DND-41 (cell line): ENCODE data around the gene HSDL2.

Source experiments
- ATAC-seq: fragments of 200-7000 bp; cut with Tn5 transposase; 3 replicates; pipeline ENCODE4 v1.9.1; 2021; ENCODE audit warnings: low read depth; ENCODE audit not compliant: insufficient read depth
- DNase-seq: peaks from one replicate; pipeline ENCODE4 v3.0.0-alpha.2; 2020
- H2AFZ ChIP-seq: 2 replicates; pipeline ENCODE4 v1.6.0; 2012; ENCODE audit warnings: low read depth, low read length
- H3K27ac ChIP-seq: 2 replicates; pipeline ENCODE4 v1.5.1; 2012; ENCODE audit warnings: low read length, inconsistent platforms
- H3K27me3 ChIP-seq: fragments of 200-600 bp; sonication (generic); 2 replicates; pipeline ENCODE4 v1.6.0; 2012; ENCODE audit warnings: low read length, mild to moderate bottlenecking, inconsistent platforms; ENCODE audit not compliant: insufficient read depth, poor library complexity
- H3K36me3 ChIP-seq: 2 replicates; pipeline ENCODE4 v1.5.1; 2012; ENCODE audit warnings: low read length, inconsistent platforms; ENCODE audit not compliant: insufficient read depth
- H3K4me1 ChIP-seq: 2 replicates; pipeline ENCODE4 v1.5.1; 2012; ENCODE audit warnings: mild to moderate bottlenecking, low read length; ENCODE audit not compliant: insufficient read depth
- H3K4me2 ChIP-seq: 2 replicates; pipeline ENCODE4 v1.6.0; 2012; ENCODE audit warnings: mild to moderate bottlenecking, moderate library complexity, low read length, inconsistent platforms; ENCODE audit not compliant: insufficient read depth
- H3K4me3 ChIP-seq, 2 experiments: fragments of 200-600 bp in 1 of 2; shearing (Covaris generic) in 1 of 2; 2 replicates each; pipeline ENCODE4 v1.5.1; 2012 to 2016; ENCODE audit warnings: inconsistent platforms in 2 of 2, low read length in 2 of 2, mild to moderate bottlenecking in 2 of 2, low read depth in 1 of 2, moderate library complexity in 1 of 2
- H3K79me2 ChIP-seq: 2 replicates; pipeline ENCODE4 v1.6.0; 2012; ENCODE audit warnings: low read length, inconsistent platforms; ENCODE audit not compliant: insufficient read depth
- H3K9ac ChIP-seq: 2 replicates; pipeline ENCODE4 v1.6.0; 2012; ENCODE audit warnings: low read depth, mild to moderate bottlenecking, inconsistent platforms, low read length, moderate library complexity
- H3K9me3 ChIP-seq: 2 replicates; pipeline ENCODE4 v1.5.1; 2012; ENCODE audit warnings: low read length, moderate library complexity, mild to moderate bottlenecking, inconsistent platforms; ENCODE audit not compliant: insufficient read depth, severe bottlenecking
- H4K20me1 ChIP-seq: 2 replicates; pipeline ENCODE4 v1.6.0; 2012; ENCODE audit warnings: low read length; ENCODE audit not compliant: insufficient read depth
- EZH2 ChIP-seq: IDR thresholded peaks from 3 replicates; pipeline ENCODE4 v1.6.1; 2012; ENCODE audit warnings: borderline replicate concordance, low read depth, mild to moderate bottlenecking, moderate library complexity, low read length, inconsistent platforms; ENCODE audit not compliant: severe bottlenecking
- TF ChIP-seq, protein P1 (sequence below): IDR thresholded peaks from 2 replicates; pipeline ENCODE4 v1.5.1; 2012; ENCODE audit warnings: borderline replicate concordance, low read length, moderate library complexity, mild to moderate bottlenecking; ENCODE audit not compliant: poor library complexity, severe bottlenecking; ENCODE audit errors: extremely low read depth

The HSDL2 gene

DNA sequence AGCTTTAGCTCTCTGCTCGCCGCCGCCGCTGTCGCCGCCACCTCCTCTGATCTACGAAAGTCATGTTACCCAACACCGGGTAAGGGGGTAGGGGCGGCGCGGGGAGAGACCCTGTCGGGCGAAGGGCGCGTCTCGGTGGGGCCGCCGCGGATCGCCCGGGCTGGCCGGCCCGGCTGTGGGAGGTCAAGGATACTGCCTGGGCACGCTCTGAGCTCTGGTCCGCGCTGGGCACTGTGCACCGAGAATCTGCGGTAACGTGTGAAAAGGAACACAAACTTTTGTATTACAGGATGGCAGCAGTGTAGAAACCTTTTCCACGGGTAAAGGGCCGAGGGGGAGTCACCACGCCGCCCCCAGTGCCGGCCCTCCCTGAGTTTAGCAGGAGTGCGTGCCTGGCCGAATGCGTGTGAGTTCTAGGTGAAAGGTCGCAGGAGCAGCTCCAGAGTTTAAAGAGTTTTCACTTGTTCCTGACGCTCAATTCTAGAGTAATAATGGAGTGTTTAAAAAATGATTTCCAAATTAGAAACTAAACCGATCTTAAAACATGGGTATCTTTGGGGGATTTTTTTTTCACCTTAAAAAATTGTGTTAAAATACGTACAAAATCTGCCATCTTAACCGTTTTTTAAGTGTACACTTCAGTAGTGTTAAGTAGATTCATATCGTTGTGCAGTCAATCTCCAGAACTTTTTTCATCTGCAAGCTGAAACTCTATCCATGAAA, at the start of gene HSDL2:
HSDL2 (plus strand) TSS at position 7 of the 723 bp plus-strand sequence; CDS start at position 63, 56 bp downstream.
- Histone ChIP-seq H2AFZ (peak within 1 kb of the TSS; percentile 100), H3K79me2 (peaks cover 42% of the 10 kb centered on the region), H3K9ac (peak within 1 kb of the TSS; percentile 99), H3K4me3 (peak within 1 kb of the TSS; percentile 66 to 91), H3K4me1 (peaks cover 47% of the 10 kb centered on the region), H4K20me1 (no peaks in the 10 kb centered on the region), H3K27me3 (no peaks in the 10 kb centered on the region), H3K4me2 (peak within 1 kb of the TSS; percentile 81), H3K9me3 (no peaks in the 10 kb centered on the region), H3K36me3 (peaks cover 3% of the 10 kb centered on the region; the same call in 1 of the 2 replicates), H3K27ac (peak within 1 kb of the TSS; percentile 95)
- ATAC-seq (peak; percentile 4; the same call in 2 of the 3 replicates), DNase-seq (peak; percentile 26)
- no peak for TF ChIP-seq EZH2
- TF ChIP-seq, protein P1, sequence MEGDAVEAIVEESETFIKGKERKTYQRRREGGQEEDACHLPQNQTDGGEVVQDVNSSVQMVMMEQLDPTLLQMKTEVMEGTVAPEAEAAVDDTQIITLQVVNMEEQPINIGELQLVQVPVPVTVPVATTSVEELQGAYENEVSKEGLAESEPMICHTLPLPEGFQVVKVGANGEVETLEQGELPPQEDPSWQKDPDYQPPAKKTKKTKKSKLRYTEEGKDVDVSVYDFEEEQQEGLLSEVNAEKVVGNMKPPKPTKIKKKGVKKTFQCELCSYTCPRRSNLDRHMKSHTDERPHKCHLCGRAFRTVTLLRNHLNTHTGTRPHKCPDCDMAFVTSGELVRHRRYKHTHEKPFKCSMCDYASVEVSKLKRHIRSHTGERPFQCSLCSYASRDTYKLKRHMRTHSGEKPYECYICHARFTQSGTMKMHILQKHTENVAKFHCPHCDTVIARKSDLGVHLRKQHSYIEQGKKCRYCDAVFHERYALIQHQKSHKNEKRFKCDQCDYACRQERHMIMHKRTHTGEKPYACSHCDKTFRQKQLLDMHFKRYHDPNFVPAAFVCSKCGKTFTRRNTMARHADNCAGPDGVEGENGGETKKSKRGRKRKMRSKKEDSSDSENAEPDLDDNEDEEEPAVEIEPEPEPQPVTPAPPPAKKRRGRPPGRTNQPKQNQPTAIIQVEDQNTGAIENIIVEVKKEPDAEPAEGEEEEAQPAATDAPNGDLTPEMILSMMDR, result no peak

GRCh38 chr9:112331674-112331952, 48.3 kb upstream of the HSDL2 start:
- no peak for ATAC-seq
- Histone ChIP-seq H3K4me1 (peaks cover 46% of the 10 kb centered on the region), H2AFZ (no peak overlapping the region), H3K27ac (peak overlapping the region; percentile 51), H3K79me2 (peaks cover 68% of the 10 kb centered on the region), H3K36me3 (no peaks in the 10 kb centered on the region; the same call in 1 of the 2 replicates), H3K27me3 (no peaks in the 10 kb centered on the region), H3K9ac (peak overlapping the region; percentile 86), H3K4me3 (peak overlapping the region; percentile 87 to 91; a peak in 3 of 4 replicates), H4K20me1 (peaks cover 19% of the 10 kb centered on the region; the same call in 1 of the 2 replicates), H3K9me3 (no peaks in the 10 kb centered on the region), H3K4me2 (peak overlapping the region; percentile 72)
- TF ChIP-seq, protein P1, result no peak
- TF ChIP-seq EZH2, result no peak
- DNase-seq, result no peak

- ATAC-seq (no peak), DNase-seq (no peak)
- H2AFZ ChIP-seq, result peak overlapping the region; percentile 92; the same call in 1 of the 2 replicates
- peak overlapping the region; percentile 86 for H3K9ac ChIP-seq
- no peaks in the 10 kb centered on the region for H3K9me3 ChIP-seq
- H3K36me3 ChIP-seq, result no peaks in the 10 kb centered on the region; the same call in 1 of the 2 replicates
- H3K27me3 ChIP-seq, result no peaks in the 10 kb centered on the region
- peak overlapping the region; percentile 87 to 91; a peak in 3 of 4 replicates for H3K4me3 ChIP-seq
- TF ChIP-seq, protein P1, result no peak
- TF ChIP-seq EZH2, result no peak
- peaks cover 19% of the 10 kb centered on the region; the same call in 1 of the 2 replicates for H4K20me1 ChIP-seq
- H3K27ac ChIP-seq, result peak overlapping the region; percentile 89
- peaks cover 46% of the 10 kb centered on the region for H3K4me1 ChIP-seq
- peaks cover 62% of the 10 kb centered on the region for H3K79me2 ChIP-seq
- peak overlapping the region; percentile 72 for H3K4me2 ChIP-seq
These were observed 47.7 kb upstream of the HSDL2 start for GRCh38 chr9:112332214-112332613.
